Vagina (tissue), 2 donors: ENCODE results near the gene NOL4L. TPM values are rescaled to one million over a fixed set of nuclear protein-coding genes. Genes with fewer than 3 reads are reported as not detected.

Source experiments
- DNase-seq, 2 donors: peaks; one replicate each; pipeline ENCODE4 v3.0.0-alpha.2; 2017; ENCODE audit errors: extremely low spot score in 2 of 2
- H3K27ac ChIP-seq: fragments of 200-600 bp; sonication (generic); one replicate; pipeline ENCODE4 v1.5.1; 2019
- H3K27me3 ChIP-seq: fragments of 200-600 bp; sonication (generic); one replicate; pipeline ENCODE4 v1.5.1; 2019
- H3K36me3 ChIP-seq, 2 donors: fragments of 200-600 bp; sonication (generic); one replicate each; pipeline ENCODE4 v1.5.1; 2017 to 2019
- H3K4me1 ChIP-seq: fragments of 200-600 bp; sonication (generic); one replicate; pipeline ENCODE4 v1.5.1; 2019
- H3K4me3 ChIP-seq, 2 donors: fragments of 200-600 bp; sonication (generic); 1 replicate in 1 of 2; 2 replicates in 1 of 2; pipeline ENCODE4 v1.5.1; 2016 to 2019
- H3K9me3 ChIP-seq: fragments of 200-600 bp; sonication (generic); one replicate; pipeline ENCODE4 v1.5.1; 2019
- CTCF ChIP-seq, 3 experiments: fragments of 450-650 bp in 2 of 3; fragments of 200-600 bp in 1 of 3; sonication (generic) in 1 of 3; IDR thresholded peaks; one replicate each; pipeline ENCODE4 v1.5.1; 2017 to 2019; ENCODE audit warnings: antibody characterized with exemption in 3 of 3, mild to moderate bottlenecking in 2 of 3, moderate library complexity in 2 of 3
- POLR2A ChIP-seq, 2 donors: fragments of 450-650 bp; IDR thresholded peaks; one replicate each; pipeline ENCODE4 v1.6.1; 2017; ENCODE audit warnings: antibody characterized with exemption in 2 of 2, mild to moderate bottlenecking in 2 of 2, moderate library complexity in 2 of 2
- POLR2AphosphoS5 ChIP-seq, 2 donors: sonication (generic); formaldehyde crosslinking; IDR thresholded peaks; one replicate each; pipeline ENCODE4 v1.9.0; 2017; ENCODE audit warnings: antibody characterized with exemption in 2 of 2, mild to moderate bottlenecking in 2 of 2, low read depth in 1 of 2; ENCODE audit not compliant: insufficient read depth in 1 of 2
- intact Hi-C: fragments of 100-400 bp; cut with DNase I; formaldehyde crosslinking; loops from one replicate; pipeline ENCODE4 v1.15.1; 2023
- total RNA-seq: library from RNA; depleted of rRNA; stranded (reverse); fragments of >200 nt; gene quantifications from one replicate; pipeline ENCODE4 v1.2.3, GENCODE V29; 2016

The NOL4L gene
- total RNA-seq, 1 donor from 2014 or later, result 17.9 TPM

- DNase-seq, result no peak
- Histone ChIP-seq H3K4me3 (no peak overlapping the region), H3K4me1 (peaks cover 10% of the 10 kb centered on the region), H3K9me3 (no peaks in the 10 kb centered on the region), H3K27ac (no peak overlapping the region), H3K27me3 (no peaks in the 10 kb centered on the region), H3K36me3 (no peaks in the 10 kb centered on the region)
- intact Hi-C loops, result no loop called here
- TF ChIP-seq CTCF (IDR thresholded peaks at IDR 0.05), result no peak
- TF ChIP-seq POLR2A (IDR thresholded peaks at IDR 0.05), result no peak
- no peak for TF ChIP-seq POLR2AphosphoS5 (IDR thresholded peaks at IDR 0.05; ENCODE audit: insufficient read depth in 1 of 2, low read depth in 1 of 2)
These were observed 44.7 kb upstream of the NOL4L start for GRCh38 chr20:32629813-32630212.

DNA sequence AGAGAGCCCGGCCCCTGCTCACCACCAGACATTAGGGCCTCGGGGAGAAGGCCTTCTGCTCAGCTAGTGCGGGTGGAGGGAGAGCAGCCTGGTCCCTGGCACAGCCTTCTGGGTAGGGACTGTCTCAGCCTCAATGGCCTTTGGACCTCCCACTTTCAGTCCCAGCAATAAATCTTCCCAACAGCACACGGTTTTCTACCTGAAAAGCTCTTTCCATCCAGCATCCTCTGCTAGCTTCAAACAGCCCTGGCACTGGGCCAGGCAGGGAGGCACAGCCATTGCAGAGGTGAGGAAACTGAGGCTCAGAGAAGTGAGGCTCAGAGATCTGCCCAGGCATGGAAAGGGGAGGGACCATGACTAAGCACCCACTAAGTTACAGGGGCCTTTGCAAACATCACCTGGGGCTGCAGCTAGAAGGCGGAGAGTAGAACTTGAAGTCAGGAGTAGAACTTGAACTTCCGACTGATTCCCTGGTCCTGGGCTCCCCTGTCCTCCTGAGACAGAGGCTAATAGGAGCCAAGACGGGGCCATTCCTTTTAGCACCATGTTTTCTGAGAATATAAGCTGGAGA is 43.9 kb upstream of the NOL4L start:
- Histone ChIP-seq H3K36me3 (no peaks in the 10 kb centered on the region), H3K9me3 (no peaks in the 10 kb centered on the region), H3K4me3 (no peak overlapping the region), H3K27me3 (no peaks in the 10 kb centered on the region), H3K4me1 (peaks cover 10% of the 10 kb centered on the region), H3K27ac (no peak overlapping the region)
- no peak for DNase-seq
- TF ChIP-seq POLR2A (IDR thresholded peaks at IDR 0.05) (no peak), POLR2AphosphoS5 (IDR thresholded peaks at IDR 0.05; ENCODE audit: insufficient read depth in 1 of 2, low read depth in 1 of 2) (no peak), CTCF (IDR thresholded peaks at IDR 0.05) (no peak)
- intact Hi-C loops, result no loop called here

GRCh38 chr20:32626859-32627636 is 41.9 kb upstream of the NOL4L start:
- Histone ChIP-seq H3K4me3 (peak overlapping the region in 1 of 2 donors; percentile 24), H3K27ac (no peak overlapping the region), H3K36me3 (no peaks in the 10 kb centered on the region), H3K4me1 (peaks cover 10% of the 10 kb centered on the region), H3K9me3 (no peaks in the 10 kb centered on the region), H3K27me3 (no peaks in the 10 kb centered on the region)
- TF ChIP-seq POLR2AphosphoS5 (IDR thresholded peaks at IDR 0.05; ENCODE audit: insufficient read depth in 1 of 2, low read depth in 1 of 2), result no peak
- TF ChIP-seq POLR2A (IDR thresholded peaks at IDR 0.05), result no peak
- no peak for TF ChIP-seq CTCF (IDR thresholded peaks at IDR 0.05)
- intact Hi-C loops, result no loop called here
- no peak for DNase-seq

- no peak overlapping the region for H3K4me3 ChIP-seq
- no peak overlapping the region for H3K27ac ChIP-seq
- no peaks in the 10 kb centered on the region for H3K9me3 ChIP-seq
- no peaks in the 10 kb centered on the region for H3K27me3 ChIP-seq
- no peak for DNase-seq
- no peaks in the 10 kb centered on the region for H3K36me3 ChIP-seq
- intact Hi-C loops, result no loop called here
- peaks cover 10% of the 10 kb centered on the region for H3K4me1 ChIP-seq
- TF ChIP-seq POLR2A (IDR thresholded peaks at IDR 0.05) (no peak), POLR2AphosphoS5 (IDR thresholded peaks at IDR 0.05; ENCODE audit: insufficient read depth in 1 of 2, low read depth in 1 of 2) (no peak)
These were observed 41.3 kb upstream of the NOL4L start for GRCh38 chr20:32626407-32626806.

- H3K36me3 ChIP-seq, result no peaks in the 10 kb centered on the region
- H3K4me1 ChIP-seq, result peaks cover 10% of the 10 kb centered on the region
- no peak overlapping the region for H3K27ac ChIP-seq
- H3K9me3 ChIP-seq, result no peaks in the 10 kb centered on the region
- intact Hi-C loops, result no loop called here
- TF ChIP-seq POLR2A (IDR thresholded peaks at IDR 0.05), result no peak
- TF ChIP-seq POLR2AphosphoS5 (IDR thresholded peaks at IDR 0.05; ENCODE audit: insufficient read depth in 1 of 2, low read depth in 1 of 2), result no peak
- no peak for TF ChIP-seq CTCF (IDR thresholded peaks at IDR 0.05)
- no peak overlapping the region for H3K4me3 ChIP-seq
- no peaks in the 10 kb centered on the region for H3K27me3 ChIP-seq
- DNase-seq, result no peak
These were observed 40.9 kb upstream of the NOL4L start for GRCh38 chr20:32625996-32626395.
